Measurements from ENCODE around the gene TRAF1. TPM values are rescaled to one million over a fixed set of nuclear protein-coding genes. Genes with fewer than 3 reads are reported as not detected.

TRAF1 gene
- total RNA-seq, 1 experiment from 2014 or later = 1.6 TPM

DNA sequence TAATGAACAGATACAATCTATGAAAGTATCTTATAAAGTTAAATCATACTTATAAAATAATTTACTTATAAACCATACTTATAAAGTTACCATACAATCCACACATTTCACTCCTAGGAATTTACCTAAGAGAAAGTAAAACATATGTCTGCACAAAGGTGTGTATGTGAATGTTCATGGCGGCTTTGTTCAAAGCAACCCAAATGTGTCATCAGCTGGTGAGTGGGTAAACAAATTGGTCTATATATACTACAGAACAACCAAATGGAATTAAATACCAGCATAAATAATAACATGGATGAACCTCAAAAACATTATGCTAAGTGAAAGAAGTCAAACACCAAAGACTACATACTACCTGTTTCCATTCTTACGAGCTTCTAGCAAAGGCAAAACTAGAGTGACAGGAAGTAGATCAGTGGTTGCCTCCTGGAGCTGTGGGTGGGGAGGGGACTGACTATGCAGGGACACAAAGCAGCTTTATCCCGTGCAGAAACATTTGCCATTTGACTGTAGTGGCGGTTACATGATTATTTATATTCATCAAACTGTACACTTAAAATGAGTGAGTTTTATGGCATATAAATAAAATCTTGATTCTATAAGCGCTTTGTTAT lies 10.6 kb downstream of the TRAF1 start:
- Mint-ChIP-seq H3K9me3 (ENCODE audit: low read depth, unreplicated experiment) (no peaks in the 10 kb centered on the region), H3K4me1 (ENCODE audit: low read depth, unreplicated experiment) (no peaks in the 10 kb centered on the region), H3K4me3 (ENCODE audit: low read depth, unreplicated experiment) (no peak overlapping the region), H3K27me3 (ENCODE audit: unreplicated experiment) (no peaks in the 10 kb centered on the region), H3K27ac (ENCODE audit: unreplicated experiment) (no peak overlapping the region), H3K36me3 (ENCODE audit: insufficient read depth, unreplicated experiment) (no peaks in the 10 kb centered on the region)
- CTCF ChIA-PET = interaction anchor here (0.5 kb wide), 1 partner anchor 1003 kb away, joined by 3 read pairs; no protein-coding TSS in a partner anchor
- TF ChIP-seq, protein P1, sequence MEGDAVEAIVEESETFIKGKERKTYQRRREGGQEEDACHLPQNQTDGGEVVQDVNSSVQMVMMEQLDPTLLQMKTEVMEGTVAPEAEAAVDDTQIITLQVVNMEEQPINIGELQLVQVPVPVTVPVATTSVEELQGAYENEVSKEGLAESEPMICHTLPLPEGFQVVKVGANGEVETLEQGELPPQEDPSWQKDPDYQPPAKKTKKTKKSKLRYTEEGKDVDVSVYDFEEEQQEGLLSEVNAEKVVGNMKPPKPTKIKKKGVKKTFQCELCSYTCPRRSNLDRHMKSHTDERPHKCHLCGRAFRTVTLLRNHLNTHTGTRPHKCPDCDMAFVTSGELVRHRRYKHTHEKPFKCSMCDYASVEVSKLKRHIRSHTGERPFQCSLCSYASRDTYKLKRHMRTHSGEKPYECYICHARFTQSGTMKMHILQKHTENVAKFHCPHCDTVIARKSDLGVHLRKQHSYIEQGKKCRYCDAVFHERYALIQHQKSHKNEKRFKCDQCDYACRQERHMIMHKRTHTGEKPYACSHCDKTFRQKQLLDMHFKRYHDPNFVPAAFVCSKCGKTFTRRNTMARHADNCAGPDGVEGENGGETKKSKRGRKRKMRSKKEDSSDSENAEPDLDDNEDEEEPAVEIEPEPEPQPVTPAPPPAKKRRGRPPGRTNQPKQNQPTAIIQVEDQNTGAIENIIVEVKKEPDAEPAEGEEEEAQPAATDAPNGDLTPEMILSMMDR (IDR thresholded peaks at IDR 0.05; ENCODE audit: unreplicated experiment) = no peak
- intact Hi-C loops (cut with micrococcal nuclease; ENCODE audit: unreplicated experiment) = no loop called here
- no TSS peak for BruUV-seq (replicated peaks)
- no peak for DNase-seq

DNA sequence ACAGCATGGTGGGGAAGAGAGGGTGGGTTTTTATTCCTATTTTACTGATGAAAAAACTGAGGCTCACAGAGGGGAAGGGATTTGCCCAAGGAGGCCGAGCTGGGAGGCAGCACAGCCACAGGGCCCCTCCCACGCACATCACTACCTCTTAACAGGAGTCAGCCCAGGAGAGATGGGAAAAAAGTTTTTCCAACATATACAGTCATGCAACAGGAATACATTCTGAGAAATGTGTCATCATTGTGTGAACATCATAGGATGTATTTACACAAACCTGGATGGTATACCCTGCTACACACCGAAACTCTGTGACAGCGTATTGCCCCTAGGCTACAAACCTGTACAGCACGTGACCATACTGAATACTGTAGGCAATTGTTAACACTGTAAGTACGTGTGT lies 11.6 kb downstream of the TRAF1 start:
- no peak overlapping the region for H3K27ac Mint-ChIP-seq (ENCODE audit: unreplicated experiment)
- CTCF ChIA-PET = no interaction called here
- DNase-seq = no peak
- TF ChIP-seq, protein P1 (IDR thresholded peaks at IDR 0.05; ENCODE audit: unreplicated experiment) = no peak
- H3K27me3 Mint-ChIP-seq (ENCODE audit: unreplicated experiment) = no peaks in the 10 kb centered on the region
- no TSS peak for BruUV-seq (replicated peaks)
- no peaks in the 10 kb centered on the region for H3K4me1 Mint-ChIP-seq (ENCODE audit: low read depth, unreplicated experiment)
- no peaks in the 10 kb centered on the region for H3K36me3 Mint-ChIP-seq (ENCODE audit: insufficient read depth, unreplicated experiment)
- no peaks in the 10 kb centered on the region for H3K9me3 Mint-ChIP-seq (ENCODE audit: low read depth, unreplicated experiment)
- H3K4me3 Mint-ChIP-seq (ENCODE audit: low read depth, unreplicated experiment) = no peak overlapping the region
- intact Hi-C loops (cut with micrococcal nuclease; ENCODE audit: unreplicated experiment) = no loop called here

- TF ChIP-seq, protein P1 (IDR thresholded peaks at IDR 0.05; ENCODE audit: unreplicated experiment) = no peak
- no peak overlapping the region for H3K4me3 Mint-ChIP-seq (ENCODE audit: low read depth, unreplicated experiment)
- intact Hi-C loops (cut with micrococcal nuclease; ENCODE audit: unreplicated experiment) = no loop called here
- CTCF ChIA-PET = no interaction called here
- H3K27ac Mint-ChIP-seq (ENCODE audit: unreplicated experiment) = no peak overlapping the region
- H3K4me1 Mint-ChIP-seq (ENCODE audit: low read depth, unreplicated experiment) = no peaks in the 10 kb centered on the region
- no peaks in the 10 kb centered on the region for H3K27me3 Mint-ChIP-seq (ENCODE audit: unreplicated experiment)
- no peaks in the 10 kb centered on the region for H3K9me3 Mint-ChIP-seq (ENCODE audit: low read depth, unreplicated experiment)
- BruUV-seq (replicated peaks) = no TSS peak
- no peaks in the 10 kb centered on the region for H3K36me3 Mint-ChIP-seq (ENCODE audit: insufficient read depth, unreplicated experiment)
- DNase-seq = no peak
Measured at GRCh38 chr9:120914396-120914795, 12.2 kb downstream of the TRAF1 start.

- Mint-ChIP-seq H3K4me3 (ENCODE audit: low read depth, unreplicated experiment) (no peak overlapping the region), H3K27me3 (ENCODE audit: unreplicated experiment) (no peaks in the 10 kb centered on the region), H3K36me3 (ENCODE audit: insufficient read depth, unreplicated experiment) (no peaks in the 10 kb centered on the region), H3K4me1 (ENCODE audit: low read depth, unreplicated experiment) (no peaks in the 10 kb centered on the region), H3K9me3 (ENCODE audit: low read depth, unreplicated experiment) (no peaks in the 10 kb centered on the region), H3K27ac (ENCODE audit: unreplicated experiment) (no peak overlapping the region)
- CTCF ChIA-PET = interaction anchor here (0.6 kb wide), 1 partner anchor 30 kb away, joined by 4 read pairs; no protein-coding TSS in a partner anchor
- intact Hi-C loops (cut with micrococcal nuclease; ENCODE audit: unreplicated experiment) = no loop called here
- TF ChIP-seq, protein P1 (IDR thresholded peaks at IDR 0.05; ENCODE audit: unreplicated experiment) = no peak
- BruUV-seq (replicated peaks) = no TSS peak
- DNase-seq = no peak
Measured at GRCh38 chr9:120913647-120914264, 12.8 kb downstream of the TRAF1 start.

All from Calu3 (cell line).